AG10803 (cell line): ENCODE results near the gene KCTD2.

Experiments used
- DNase-seq: peaks from one replicate; pipeline ENCODE4 v3.0.0; 2010; ENCODE audit warnings: low read depth
- H3K4me3 ChIP-seq: 2 replicates; pipeline ENCODE4 v1.5.1; 2011; ENCODE audit warnings: mild to moderate bottlenecking, low read length, control low read depth
- TF ChIP-seq, protein P1 (sequence below): conservative IDR thresholded peaks from 2 replicates; pipeline ENCODE4 v1.5.1; 2011; ENCODE audit warnings: mild to moderate bottlenecking, low read length, control low read depth, inconsistent platforms

Gene KCTD2

DNA sequence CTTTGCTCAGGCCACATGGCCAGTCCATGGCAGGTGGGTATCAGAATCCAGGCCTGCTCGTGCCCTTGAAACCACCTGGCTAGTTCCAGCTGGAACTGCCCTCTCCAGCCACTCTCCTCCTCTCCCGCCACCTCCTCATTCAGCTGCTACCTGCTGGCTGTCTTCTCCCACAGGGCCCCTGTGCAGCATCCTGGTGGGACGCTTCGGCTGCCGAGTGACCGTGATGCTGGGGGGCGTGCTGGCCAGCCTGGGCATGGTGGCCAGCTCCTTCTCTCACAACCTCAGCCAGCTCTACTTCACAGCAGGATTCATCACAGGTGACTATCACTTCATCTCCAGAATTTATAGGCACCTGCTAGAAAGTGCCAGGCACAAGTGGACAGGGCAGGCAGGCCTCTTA is 50.8 kb downstream of the KCTD2 start:
- DNase-seq: no peak
- TF ChIP-seq, protein P1, sequence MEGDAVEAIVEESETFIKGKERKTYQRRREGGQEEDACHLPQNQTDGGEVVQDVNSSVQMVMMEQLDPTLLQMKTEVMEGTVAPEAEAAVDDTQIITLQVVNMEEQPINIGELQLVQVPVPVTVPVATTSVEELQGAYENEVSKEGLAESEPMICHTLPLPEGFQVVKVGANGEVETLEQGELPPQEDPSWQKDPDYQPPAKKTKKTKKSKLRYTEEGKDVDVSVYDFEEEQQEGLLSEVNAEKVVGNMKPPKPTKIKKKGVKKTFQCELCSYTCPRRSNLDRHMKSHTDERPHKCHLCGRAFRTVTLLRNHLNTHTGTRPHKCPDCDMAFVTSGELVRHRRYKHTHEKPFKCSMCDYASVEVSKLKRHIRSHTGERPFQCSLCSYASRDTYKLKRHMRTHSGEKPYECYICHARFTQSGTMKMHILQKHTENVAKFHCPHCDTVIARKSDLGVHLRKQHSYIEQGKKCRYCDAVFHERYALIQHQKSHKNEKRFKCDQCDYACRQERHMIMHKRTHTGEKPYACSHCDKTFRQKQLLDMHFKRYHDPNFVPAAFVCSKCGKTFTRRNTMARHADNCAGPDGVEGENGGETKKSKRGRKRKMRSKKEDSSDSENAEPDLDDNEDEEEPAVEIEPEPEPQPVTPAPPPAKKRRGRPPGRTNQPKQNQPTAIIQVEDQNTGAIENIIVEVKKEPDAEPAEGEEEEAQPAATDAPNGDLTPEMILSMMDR: no peak
- H3K4me3 ChIP-seq: no peak overlapping the region

DNA sequence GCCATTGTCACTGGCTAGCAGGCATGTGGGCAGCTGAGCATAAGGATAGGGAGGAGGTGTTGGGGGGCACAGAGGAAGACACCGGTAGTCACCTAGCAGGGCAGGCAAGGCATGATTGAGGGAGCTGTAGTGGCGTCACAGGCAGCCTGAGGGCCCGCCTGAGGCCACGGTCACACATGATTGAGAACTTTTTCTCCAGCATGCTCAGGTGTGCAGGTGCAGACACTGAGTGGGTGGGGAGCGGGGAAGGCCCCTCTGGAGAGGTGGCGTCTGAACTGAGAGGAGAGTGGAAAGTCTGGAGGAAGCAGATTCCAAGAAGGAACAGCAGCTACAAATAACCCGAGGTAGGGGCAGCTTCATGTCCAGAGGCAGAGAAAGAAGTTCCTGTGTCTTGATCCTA is 51.8 kb downstream of the KCTD2 start:
- no peak overlapping the region for H3K4me3 ChIP-seq
- TF ChIP-seq, protein P1: no peak
- no peak for DNase-seq

GRCh38 chr17:75099881-75100595 is 53.0 kb downstream of the KCTD2 start:
- TF ChIP-seq, protein P1: no peak
- no peak overlapping the region for H3K4me3 ChIP-seq

DNA sequence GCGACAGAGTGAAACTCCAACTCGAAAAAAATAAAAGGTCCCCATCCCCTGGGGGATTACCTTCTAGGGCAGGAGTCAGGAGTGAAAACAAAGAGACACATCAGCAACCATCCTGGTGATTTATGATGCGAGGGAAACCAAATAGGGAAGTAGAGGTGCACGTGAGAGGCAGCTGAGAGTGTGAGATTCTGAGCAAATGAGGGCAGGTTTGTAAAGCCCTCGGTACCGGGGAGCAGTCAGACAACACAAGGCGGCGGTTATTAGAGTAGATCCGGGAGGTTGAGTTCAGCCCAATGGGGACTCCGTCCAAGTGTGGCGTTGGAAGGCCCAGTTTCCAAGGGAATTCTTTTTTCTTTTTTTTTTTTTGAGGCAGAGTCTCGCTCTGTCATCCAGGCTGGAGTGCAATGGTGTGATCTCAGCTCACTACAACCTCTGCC is 55.4 kb downstream of the KCTD2 start:
- no peak for DNase-seq
- H3K4me3 ChIP-seq: no peak overlapping the region
- TF ChIP-seq, protein P1: no peak

More at GRCh38 chr17:75099881-75100595, 53.0 kb downstream of the KCTD2 start:
- no peak for DNase-seq

DNA sequence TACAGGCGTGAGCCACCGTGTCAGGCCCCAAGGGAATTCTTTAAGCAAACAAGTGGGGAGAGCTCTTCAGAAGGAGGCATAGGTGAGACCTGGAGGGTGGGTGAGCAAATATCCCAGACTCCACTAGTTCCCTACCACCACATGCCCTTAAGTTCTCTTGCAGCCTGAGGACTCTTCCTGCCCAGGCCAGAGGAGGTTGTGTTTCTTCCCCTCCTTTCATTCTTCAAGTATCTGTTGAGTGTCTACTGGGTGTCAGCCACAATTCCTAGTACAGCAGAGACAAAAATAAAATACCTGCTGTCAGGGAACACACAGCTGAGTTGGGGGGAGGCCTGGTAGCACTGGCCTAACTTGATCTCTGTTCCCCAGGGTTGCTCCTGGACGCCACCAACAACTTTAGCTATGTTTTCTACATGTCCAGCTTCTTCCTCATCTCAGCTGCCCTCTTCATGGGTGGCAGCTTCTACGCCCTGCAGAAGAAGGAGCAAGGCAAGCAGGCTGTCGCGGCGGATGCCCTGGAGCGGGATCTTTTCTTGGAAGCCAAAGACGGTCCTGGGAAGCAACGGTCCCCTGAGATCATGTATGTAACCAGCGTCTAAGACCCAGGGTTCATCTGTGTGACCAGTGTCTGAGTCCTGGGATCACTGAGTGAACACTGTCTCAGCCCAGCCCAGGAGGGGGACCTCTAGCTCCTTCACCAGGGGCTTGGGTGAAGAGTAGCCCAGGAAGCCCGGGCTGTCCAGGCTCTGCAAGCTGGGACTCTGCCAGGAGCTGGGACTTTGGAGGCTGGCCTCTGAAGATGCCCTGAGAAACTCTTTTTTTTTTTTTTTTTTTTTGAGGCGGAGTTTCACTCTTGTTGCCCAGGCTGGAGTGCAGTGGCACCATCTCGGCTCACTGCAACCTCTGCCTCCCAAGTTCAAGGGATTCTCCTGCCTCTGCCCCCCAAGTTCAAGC is 56.9 kb downstream of the KCTD2 start:
- no peak overlapping the region for H3K4me3 ChIP-seq
- TF ChIP-seq, protein P1: no peak
- no peak for DNase-seq

DNA sequence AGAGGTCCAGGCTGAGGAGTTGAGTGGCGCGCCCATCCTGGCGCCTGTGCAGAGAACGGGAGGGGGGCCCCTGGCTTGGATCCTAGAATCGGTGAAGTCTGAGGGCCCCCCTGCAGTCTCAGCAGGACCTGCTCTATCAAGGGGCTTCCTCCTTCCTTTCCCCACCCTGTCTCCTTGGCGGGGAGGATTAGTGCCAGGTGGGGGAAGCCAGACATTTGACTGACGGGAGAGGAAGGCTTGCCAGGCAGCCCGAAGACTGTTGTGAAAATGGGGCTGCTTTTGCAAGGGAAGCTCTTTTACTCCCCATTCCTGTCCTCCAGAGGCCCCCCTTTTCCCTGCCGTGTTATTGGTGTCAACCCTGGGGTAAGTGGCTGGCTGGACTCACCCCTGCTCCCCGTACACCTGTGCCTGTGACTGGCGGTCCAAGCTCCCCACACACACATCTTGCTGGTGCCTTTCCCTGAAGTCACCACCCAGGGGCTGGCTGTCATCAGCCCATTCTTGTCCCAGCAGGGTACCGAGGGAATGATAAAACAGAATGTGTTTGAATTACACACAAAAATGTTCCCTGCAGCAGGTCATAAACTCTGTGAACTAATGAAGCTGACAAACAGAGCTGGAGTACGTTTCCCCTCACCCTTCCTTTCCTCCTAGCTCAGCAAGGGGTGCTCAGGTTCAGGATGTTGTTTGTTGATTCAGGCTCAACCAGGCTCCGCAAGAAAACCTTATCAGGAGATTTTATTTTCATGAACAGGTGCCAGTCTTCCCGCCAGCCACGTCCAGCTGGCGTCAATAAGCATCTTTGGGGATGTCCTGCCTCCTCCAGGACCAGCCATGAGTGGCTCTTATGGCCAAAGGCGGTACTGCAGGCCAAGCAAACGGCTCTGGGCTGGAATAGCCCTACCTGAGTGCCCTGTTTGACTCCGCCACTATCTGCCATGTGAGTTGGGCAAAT is 58.4 kb downstream of the KCTD2 start:
- H3K4me3 ChIP-seq: no peak overlapping the region
- DNase-seq: peak; percentile 30
- TF ChIP-seq, protein P1: peak; percentile 69
